NCI-H748 treated with DMSO at 0.1 percent for 48 hours (cell line): ENCODE data around the gene CDH13.
A peak's percentile ranks its signal among the peaks of the same experiment; 100 is the strongest.

ENCODE experiments used
- DNase-seq: peaks from one replicate; lab custom pipeline; 2025; lab: John Stamatoyannopoulos, UW

Gene CDH13

DNA sequence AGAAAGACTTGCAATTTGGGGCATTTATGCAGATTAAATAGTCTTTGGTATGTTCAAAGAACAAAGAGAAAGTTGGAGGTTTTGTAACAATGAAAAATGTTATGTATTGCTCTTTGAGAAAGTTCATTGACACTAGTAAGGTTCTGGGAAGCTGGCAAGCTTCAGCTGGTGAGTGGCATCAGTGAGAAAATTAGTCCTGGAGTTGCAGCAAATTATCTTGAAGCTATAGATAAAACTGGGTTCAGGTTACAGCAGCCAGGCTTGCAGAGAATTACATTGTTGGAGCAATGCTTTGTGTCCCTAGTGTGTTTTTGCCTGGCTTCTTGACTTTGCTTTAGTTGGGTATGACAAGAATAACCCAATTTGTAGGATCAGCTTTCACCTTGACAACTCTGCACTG, 221.2 kb downstream of the CDH13 start:
- DNase-seq, result no peak

DNA sequence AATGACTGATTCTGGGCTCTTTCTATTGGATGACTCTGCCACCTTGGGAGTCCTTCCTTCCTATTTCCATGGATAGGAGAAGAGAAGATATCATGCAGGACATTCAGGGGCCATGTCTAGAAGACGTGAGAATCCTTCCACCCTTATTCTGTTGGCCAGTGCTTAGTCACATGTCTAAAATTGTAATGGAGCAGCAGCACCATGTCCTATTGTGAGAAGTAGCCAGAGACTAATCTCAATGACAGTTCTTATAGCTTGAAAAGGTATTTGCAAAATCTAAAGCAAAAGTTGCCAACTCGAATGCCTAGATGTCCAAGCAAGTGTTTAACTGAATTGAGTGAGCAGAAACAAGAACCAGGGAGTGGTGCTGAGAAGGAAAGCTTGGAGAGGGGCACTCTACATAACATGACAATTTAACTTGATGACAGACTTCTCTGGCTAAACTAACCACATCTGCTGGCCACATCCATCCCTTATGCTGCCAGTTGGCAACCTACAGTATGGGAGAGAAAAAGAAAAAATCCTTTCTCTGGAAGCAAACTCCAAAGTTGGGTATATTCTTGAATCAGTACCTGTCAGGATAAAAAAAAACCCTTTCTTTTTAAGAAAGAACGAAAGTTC, 225.7 kb downstream of the CDH13 start:
- DNase-seq, result no peak

DNA sequence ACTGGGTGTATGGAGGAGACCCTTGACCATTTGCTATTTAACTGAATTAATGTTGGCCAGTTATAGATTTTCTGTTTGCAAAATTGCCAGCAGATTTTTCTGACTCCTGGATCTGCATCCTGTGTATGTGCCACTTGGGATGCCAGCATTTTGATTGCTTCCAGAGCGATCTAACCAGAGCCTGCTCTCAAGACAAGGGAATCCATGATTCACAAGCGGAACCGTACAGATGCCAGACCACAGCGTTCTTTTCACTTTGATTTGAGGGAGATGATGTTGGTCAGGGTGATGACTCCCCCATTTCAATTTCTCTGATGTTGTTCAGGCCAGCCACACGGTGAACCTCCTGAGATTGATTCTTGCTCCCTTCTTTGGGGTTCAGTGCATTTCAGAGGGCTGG, 228.7 kb downstream of the CDH13 start:
- no peak for DNase-seq

DNA sequence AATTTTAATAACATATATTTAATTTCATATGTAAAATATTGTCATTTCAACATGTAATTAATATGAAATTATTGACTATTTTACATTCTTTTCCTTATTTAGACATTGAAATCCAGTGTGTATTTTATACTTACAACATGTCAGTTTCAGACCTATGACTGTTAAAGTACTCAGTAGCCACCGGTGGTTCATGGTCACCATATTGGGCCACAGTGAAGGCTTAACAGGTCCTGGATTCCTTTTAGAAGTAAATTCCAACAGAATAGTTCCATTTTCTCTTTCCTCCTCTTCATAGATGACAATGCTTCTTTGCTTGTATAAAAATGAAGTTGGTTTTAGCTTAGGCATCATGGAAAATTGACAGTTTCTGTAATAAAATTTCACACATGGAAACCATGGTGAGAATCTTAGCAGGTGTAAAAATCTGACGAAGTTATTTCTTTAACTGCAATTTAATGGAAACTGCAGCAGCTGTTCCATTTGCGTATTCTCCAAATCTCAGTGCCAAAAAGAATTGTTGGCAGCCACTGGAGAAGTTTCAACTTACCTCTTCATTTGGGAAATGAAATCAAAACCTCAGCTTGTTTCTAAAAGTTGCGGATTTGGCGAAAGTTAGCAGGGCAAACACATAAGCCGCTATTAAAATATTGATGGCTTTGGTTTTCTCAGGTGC, 231.1 kb downstream of the CDH13 start:
- no peak for DNase-seq

DNA sequence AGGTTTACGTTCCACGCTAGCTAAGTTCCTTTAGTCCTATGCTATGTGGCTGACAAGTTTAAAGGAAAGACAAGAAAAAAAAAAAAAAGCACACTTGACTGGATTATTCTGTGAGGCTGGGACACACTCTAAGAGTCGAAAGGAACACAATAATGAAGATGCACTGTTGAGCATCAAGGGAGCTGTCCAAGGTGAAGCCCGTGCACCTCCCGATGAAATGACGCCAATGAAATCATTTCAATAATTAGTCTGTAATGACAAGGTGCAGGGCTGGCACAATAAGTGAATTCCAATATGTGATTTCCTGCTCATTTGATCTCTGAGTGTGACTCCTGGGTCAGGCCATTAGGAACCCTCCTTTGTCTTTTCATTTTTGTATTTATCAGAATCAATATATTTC, 232.9 kb downstream of the CDH13 start:
- no peak for DNase-seq

DNA sequence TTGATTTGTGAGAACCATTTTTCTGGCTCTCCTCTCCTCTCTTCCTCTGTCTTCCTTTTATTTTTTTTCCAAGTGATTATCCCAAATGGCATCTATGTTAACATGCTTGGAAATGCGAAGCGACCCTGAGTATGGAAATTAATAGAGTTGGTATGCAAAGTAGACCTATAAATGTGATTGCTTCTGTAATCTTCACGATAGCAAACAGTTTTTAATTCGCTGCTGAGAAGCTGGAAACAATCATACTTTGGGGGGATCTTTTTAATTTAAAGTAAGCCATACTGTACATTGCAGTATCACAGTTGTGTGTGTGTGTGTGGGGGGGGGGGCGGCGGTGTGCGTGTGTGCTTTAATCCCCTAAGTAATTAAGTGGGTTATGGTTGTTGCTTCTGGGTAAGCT, 233.3 kb downstream of the CDH13 start:
- no peak for DNase-seq

DNA sequence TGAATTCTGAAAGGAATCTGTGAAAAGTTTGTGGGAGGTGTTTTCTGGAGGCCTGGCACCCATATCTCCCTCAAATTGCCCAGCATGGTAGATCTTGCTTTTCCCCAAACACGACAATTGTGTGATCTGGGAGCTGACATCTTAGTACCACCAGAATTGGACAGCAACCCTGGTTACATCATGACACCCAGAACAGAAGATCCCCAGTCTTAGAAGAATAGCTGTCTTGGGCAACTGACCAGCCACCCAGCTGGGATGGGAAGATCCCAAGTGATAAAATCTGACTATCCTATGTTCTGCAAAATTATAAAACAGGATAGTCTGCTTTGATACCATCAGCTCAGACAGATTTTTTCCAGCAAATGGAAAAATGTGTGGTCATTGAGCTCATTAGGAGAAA, 235.3 kb downstream of the CDH13 start:
- DNase-seq, result no peak

DNA sequence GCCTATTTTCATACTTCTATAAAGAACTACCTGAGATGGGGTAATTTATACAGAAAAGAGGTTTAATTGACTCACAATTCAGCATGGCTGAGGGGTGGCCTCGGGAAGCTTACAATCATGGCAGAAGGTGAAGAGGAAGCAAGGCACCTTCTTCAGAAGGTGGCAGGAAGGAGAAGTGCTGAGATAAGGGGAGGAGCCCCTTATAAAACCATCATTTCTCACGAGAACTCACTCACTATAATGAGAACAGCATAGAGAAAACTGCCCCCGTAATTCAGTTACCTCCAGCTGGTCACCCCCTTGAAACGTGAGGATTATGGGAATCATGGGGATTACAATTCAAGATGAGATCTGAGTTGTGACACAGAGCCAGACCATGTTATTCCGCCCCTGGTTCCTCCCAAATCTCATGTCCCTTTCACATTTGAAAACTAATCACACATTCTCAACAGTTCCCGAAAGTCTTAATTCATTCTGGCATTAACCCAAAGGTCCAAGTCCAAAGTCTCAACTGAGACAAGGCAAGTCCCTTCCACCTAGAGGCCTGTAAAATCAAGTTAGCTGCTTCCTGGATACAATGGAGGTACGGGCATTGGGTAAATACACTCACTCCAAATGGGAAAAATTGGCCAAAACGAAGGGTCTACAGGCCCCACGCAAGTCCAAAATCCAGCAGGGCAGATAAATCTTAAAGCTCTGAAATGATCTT, 237.7 kb downstream of the CDH13 start:
- DNase-seq, result no peak

DNA sequence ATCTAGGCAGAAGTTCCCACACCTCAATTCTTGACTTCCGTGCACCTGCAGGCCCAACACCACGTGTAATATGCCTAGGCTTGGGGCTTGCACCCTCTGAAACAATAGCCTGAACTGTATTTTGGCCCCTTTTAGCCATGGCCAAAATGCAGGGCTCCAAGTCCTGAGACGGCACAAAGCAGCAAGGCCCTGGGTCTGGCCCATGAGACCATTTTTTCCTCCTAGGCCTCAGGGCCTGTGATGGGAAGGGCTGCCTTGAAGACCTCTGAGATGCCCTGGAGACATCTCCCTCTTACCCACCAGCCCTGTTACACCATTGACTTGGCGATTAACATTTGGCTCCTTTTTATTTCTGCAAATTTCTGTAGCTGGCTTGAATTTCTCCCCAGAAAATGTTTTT, 238.6 kb downstream of the CDH13 start:
- DNase-seq, result no peak

DNA sequence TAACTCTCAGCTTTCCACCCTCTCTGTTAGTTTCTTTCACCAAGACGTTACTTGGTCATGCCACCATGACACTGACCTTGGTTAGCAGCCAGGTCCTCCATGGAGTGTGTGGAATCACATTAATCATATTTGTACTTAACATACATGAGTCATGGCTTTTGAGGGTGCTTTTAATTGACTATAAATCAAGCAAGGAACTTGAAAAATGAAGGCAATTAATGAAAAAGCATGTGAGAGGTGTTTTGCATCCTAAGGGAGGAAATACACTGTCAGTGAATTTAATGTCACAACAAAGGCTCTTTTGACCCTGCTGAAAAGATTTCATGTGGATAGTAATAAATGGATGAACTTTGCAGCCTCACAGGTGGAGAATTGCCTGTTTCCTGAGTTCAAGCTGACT, 240.7 kb downstream of the CDH13 start:
- no peak for DNase-seq

DNA sequence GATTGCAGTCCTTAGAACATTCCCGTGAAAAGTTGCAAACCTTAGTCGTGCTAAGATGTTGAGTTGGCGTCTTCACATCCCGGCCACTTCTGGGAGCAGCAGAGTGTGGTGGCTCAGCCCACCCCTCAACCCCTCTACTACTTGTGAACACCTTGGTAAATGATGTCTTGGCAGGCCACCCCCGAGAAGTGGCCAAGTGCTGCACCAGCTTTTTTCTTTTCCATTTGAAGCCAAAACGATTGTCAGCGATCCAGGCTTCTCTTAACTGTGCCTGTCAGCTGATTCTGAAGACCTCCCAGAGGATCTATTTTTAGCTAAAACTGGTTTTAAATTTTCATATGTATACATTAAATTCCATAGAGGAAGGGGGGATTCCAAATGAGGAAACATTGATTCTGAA, 247.5 kb downstream of the CDH13 start:
- DNase-seq, result no peak

DNA sequence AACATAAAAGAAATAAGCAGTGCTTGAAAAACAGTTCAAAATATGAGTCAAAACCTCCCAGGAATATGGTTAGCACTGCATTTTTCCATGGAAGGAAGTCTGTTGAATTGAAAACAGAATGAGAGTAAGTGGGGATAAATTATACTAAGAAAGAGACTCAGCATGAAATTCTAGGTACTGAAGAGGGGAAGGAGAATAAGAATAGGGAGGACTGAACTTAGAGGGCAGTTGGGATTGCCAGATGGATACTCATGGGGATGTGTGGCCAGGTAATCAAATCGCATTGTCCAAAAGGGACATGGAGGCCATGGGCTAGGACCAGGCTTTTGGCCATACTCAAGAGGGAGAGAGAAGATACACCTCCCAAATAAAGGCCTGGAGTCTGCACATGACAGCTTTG, 247.9 kb downstream of the CDH13 start:
- no peak for DNase-seq

DNA sequence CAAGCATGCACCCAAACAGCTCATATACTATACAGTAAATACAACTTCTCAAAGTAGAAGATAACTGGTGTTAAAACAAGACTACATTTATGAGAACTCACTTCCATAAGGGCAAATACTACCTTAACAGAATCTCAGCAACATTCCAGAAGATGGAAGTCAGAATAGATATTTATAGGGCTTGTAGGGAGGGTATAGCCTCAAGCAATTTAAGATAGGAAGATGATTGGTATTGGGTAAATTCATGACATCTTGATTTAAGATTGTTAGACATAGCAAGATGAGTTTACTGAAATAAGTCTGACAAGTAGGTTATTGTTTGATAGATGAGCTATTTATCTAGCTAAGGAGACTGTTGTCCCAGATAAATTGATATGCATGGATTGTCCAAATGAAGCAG, 250.2 kb downstream of the CDH13 start:
- DNase-seq, result no peak

DNA sequence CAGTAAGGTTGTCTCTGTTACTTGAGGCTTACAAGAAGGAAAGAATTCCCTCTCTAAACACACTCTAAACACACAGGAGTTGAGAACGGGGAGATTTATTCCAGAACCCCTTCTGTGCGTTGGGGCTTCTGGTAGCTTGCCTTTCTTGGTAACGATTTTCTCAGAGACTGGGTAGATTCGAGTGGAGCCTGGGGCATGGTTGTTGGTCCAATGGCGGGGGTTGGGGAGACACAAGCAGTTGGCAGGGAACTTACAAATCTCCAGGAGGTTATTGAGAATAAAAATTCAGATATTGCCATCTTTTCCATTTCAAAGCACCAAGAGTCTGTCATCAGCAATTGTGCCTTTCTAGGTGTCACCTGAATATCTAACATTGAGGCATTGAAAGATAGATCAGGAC, 251.7 kb downstream of the CDH13 start:
- no peak for DNase-seq

DNA sequence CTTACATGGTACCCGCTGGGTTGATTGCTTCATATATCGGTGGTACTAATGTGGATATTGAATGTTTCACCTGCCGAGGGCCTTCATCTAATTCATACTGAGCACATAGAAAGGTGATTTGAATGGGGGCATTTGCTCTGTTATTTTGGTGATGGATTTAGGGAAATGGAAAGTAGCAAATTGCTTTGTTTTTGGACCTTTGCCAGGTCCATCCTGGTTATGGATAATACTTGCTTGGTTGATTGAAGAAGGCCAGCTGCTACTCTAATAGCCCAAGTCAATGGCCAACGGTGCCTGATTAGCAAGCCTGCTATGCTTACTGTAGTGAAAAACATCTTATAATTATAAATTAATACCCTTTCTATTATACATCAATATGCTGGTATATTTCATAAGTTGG, 253.6 kb downstream of the CDH13 start:
- DNase-seq, result peak; percentile 40

DNA sequence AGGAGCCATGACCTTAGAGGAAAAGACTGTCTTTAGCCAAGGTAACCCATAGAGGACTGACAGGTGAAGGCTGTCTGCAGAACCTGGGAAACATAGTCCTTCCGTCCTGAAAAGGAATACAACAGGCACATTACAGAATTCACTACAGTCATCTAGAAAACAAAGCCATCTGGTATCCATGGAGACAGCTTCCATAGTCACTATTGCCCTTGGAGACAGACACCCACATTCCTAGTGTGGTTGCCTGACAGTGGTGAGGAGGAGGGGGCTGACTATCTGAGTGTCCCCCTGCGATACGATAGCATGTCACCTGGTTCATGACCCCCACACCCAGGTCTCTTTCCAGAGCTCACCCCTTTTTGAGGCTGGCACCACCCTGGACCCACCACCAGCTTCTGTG, 254.7 kb downstream of the CDH13 start:
- no peak for DNase-seq

DNA sequence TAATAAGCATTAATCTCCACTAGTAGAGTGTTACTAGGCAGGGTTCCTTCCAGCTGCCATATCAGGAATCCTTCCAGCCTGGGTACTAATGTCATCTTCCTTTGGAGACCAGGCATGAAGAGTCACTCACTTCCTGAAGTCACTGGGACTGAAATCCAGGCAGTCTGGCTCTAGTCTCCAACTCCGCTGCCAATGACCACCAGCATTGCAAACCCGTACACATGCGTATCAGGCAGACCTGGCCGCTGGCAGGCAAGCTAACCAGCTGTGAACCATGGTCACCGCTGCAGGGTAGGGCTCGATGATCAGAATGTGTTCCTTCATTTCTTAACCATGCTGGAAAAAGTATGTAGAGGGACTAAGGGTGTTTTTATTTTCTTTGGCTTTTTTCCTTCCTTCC, 255.5 kb downstream of the CDH13 start:
- no peak for DNase-seq

DNA sequence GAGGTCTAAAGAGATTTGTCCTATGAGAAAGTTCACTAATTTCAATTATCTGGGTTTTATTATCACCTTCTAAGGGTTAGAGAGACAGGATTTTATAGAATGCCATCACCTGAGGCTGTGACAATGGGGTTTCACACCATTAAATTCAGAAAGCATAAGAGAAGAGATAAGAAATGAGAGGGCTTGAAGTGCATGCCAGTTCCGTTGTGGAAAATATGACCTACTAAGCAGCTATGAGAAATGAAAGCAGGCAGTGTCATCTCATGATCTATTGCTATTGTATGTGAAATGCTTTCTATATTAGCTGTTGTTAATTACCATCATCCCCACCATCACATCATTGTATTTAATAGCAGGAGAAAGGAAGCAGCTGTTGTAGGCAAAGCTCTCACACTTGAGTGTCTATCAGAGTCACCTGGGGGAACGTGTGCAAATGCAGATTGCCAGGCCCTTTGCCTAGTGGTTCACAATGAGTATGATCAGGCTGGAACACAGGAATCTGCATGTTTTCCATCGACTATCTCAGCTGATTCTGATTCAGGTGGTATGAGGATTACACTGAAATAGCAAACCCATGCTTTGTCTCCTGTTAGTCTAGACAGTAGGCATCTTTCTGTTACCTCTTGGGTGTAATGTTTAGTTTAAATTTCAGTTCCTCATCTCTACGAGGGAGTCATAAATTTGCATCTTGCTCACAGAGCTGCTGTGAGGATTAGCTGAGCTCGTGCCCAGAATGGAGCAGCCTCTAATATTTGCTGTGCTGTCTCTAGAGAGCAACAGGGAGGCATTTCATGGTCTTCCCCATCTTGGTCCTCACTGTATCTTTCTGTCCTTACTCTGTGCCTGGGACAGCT, 256.4 kb downstream of the CDH13 start:
- DNase-seq, result peak; percentile 28

DNA sequence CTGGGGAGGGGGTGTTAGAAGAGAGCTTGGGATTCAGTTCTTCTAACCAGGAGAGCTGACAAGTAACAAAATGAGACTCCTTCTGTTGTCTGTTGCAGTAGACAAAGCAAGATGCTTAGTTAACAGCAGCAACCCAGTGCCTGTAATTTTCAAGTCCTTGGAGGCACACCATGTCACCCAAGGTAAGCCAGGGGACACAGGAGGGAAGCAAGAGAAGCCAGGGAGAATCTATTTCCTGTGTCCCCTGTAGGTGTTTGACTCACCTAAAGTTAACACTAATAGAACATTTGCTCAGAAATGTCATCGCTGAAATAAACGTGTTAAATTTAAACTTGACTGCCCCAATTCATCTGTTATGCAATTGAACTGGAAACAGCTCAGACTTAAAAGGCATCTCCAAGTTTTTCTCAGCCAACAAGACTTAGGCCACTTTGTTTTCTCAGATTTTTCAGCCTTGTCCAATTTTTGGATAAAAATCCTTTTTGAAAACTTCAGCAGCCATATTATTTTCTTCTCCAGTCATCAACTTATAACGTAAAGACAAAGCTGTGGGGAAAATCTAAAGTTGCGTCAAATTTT, 257.6 kb downstream of the CDH13 start:
- DNase-seq, result no peak

DNA sequence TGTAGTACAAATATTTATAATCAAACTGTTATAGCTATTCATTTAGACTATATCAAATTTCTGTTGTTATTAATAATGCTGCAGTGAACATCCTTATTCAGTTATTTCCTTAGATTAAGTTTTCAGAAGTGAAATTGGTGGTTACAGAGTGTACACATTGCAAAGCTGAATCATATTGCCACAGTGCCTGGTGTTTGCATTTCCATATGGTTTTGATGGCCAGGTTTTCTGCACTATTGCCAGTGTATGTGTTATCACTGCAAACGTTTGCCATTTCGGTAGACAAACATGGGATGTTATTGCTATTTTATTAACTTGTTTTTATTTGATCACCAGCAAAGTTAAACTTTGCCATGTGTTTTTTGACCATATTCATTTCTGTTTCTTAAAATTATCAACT, 259.4 kb downstream of the CDH13 start:
- DNase-seq, result no peak

DNA sequence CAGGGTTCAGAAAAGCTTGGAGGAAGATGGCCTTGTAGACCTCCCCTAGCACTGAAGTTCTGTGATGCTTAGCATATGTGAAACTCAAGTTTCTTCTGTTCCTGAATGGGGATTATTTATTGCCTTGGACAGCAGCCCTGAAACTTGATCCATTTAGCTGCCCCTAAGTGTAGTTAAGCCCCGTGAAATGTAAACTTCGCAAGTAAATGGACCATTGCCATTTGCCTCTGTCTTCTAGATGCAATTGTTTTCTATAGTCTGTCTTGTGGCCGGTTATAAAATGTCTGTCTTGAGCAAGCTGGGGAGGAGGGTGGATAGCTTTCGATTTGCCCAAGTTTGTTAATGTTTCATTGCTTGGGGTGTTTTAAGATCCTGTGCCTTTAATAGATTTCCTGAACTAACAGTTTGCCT, 261.8 kb downstream of the CDH13 start:
- DNase-seq, result no peak

DNA sequence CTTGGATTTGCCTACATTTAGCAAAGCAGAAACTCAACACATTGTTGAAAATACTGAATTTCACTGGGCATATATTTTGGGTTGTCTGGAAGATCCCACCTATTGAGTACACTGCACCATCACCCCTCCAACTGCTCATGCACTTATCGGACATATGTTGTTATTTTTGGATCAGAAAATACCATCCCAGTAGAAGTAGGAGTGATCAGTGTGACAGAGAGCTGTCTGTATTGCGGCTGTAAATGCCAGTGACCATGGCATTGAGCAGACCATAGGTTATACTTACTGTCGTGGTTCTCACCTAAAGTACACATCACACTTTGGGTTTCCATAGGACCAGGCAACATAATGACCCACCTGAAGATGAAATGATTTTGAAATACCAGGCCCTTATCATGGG, 264.7 kb downstream of the CDH13 start:
- DNase-seq, result no peak
